ENCODE results near the gene PDAP1.
"Not testable (repeated sequence)": the region's sequence is repeated elsewhere in the genome, so short reads cannot be mapped to it uniquely, and the experiment has no call there.

Gene PDAP1

GRCh38 chr7:99415513-99416127 is 7.2 kb upstream of the PDAP1 start:
- DNase-seq (ENCODE audit: low spot score): not testable (repeated sequence)

GRCh38 chr7:99410635-99411034 is 2.2 kb upstream of the PDAP1 start:
- TF ChIP-seq CTCF (IDR thresholded peaks at IDR 0.05; ENCODE audit: extremely low read depth, missing control alignments): no peak
- DNase-seq (ENCODE audit: low spot score): no peak

More at GRCh38 chr7:99415513-99416127, 7.2 kb upstream of the PDAP1 start:
- TF ChIP-seq CTCF (IDR thresholded peaks at IDR 0.05; ENCODE audit: extremely low read depth, missing control alignments): peak; percentile 29

GRCh38 chr7:99409806-99410205 is 1.4 kb upstream of the PDAP1 start:
- TF ChIP-seq CTCF (IDR thresholded peaks at IDR 0.05; ENCODE audit: extremely low read depth, missing control alignments): no peak
- no peak for DNase-seq (ENCODE audit: low spot score)

GRCh38 chr7:99409192-99409572 is 785 bp upstream of the PDAP1 start:
- no peak for TF ChIP-seq CTCF (IDR thresholded peaks at IDR 0.05; ENCODE audit: extremely low read depth, missing control alignments)
- DNase-seq (ENCODE audit: low spot score): no peak

- no peak for DNase-seq (ENCODE audit: low spot score)
- TF ChIP-seq CTCF (IDR thresholded peaks at IDR 0.05; ENCODE audit: extremely low read depth, missing control alignments): no peak
Measured at GRCh38 chr7:99407872-99408378, 472 bp downstream of the PDAP1 start.

GRCh38 chr7:99406557-99406956 is 1.8 kb downstream of the PDAP1 start:
- DNase-seq (ENCODE audit: low spot score): no peak
- no peak for TF ChIP-seq CTCF (IDR thresholded peaks at IDR 0.05; ENCODE audit: extremely low read depth, missing control alignments)

GRCh38 chr7:99404977-99405320 is 3.4 kb downstream of the PDAP1 start:
- DNase-seq (ENCODE audit: low spot score): no peak
- no peak for TF ChIP-seq CTCF (IDR thresholded peaks at IDR 0.05; ENCODE audit: extremely low read depth, missing control alignments)
